ENCODE results near the gene CRYBB3.
"Not testable (repeated sequence)": the region's sequence is repeated elsewhere in the genome, so short reads cannot be mapped to it uniquely, and the experiment has no call there.

Gene CRYBB3

GRCh38 chr22:25219948-25220442 is 20.3 kb downstream of the CRYBB3 start:
- Histone ChIP-seq H3K36me3 (no peaks in the 10 kb centered on the region), H3K27ac (no peak overlapping the region), H3K4me3 (ENCODE audit: low read depth in 1 of 2, low read length in 1 of 2) (no peak overlapping the region), H3K9me3 (no peaks in the 10 kb centered on the region), H3K27me3 (peaks cover 25% of the 10 kb centered on the region), H3K4me1 (ENCODE audit: control insufficient read depth in 1 of 2, insufficient read depth in 1 of 2, low read depth in 1 of 2, low read length in 1 of 2) (no peaks in the 10 kb centered on the region)
- TF ChIP-seq, protein P1, sequence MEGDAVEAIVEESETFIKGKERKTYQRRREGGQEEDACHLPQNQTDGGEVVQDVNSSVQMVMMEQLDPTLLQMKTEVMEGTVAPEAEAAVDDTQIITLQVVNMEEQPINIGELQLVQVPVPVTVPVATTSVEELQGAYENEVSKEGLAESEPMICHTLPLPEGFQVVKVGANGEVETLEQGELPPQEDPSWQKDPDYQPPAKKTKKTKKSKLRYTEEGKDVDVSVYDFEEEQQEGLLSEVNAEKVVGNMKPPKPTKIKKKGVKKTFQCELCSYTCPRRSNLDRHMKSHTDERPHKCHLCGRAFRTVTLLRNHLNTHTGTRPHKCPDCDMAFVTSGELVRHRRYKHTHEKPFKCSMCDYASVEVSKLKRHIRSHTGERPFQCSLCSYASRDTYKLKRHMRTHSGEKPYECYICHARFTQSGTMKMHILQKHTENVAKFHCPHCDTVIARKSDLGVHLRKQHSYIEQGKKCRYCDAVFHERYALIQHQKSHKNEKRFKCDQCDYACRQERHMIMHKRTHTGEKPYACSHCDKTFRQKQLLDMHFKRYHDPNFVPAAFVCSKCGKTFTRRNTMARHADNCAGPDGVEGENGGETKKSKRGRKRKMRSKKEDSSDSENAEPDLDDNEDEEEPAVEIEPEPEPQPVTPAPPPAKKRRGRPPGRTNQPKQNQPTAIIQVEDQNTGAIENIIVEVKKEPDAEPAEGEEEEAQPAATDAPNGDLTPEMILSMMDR (IDR thresholded peaks at IDR 0.05) = no peak

DNA sequence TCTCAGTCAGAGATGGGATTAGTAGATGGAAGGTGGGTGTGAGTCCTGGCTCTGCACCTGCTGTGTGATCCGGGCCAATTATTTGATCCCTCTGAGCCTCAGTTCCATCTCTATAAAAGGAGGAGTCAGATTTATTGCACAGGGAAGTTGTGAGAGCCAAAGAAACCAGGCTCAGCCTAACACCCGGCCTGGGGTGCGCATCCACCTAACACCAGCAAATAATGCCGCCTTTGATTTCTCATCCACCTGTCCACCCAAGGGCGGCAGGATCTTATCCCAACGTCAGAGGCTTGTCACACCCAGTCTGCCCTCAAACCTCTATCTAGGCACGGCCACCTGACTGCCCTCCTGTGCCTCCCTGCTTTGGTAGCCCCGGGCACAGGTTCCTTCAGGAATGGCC is 22.1 kb downstream of the CRYBB3 start:
- H3K27me3 ChIP-seq = peaks cover 25% of the 10 kb centered on the region
- no peak overlapping the region for H3K27ac ChIP-seq
- H3K36me3 ChIP-seq = no peaks in the 10 kb centered on the region
- TF ChIP-seq, protein P1 (IDR thresholded peaks at IDR 0.05) = no peak
- H3K9me3 ChIP-seq = no peaks in the 10 kb centered on the region
- no peaks in the 10 kb centered on the region for H3K4me1 ChIP-seq (ENCODE audit: control insufficient read depth in 1 of 2, insufficient read depth in 1 of 2, low read depth in 1 of 2, low read length in 1 of 2)
- no peak overlapping the region for H3K4me3 ChIP-seq (ENCODE audit: low read depth in 1 of 2, low read length in 1 of 2)

- Histone ChIP-seq H3K4me1 (ENCODE audit: control insufficient read depth in 1 of 2, insufficient read depth in 1 of 2, low read depth in 1 of 2, low read length in 1 of 2) (no peaks in the 10 kb centered on the region), H3K4me3 (ENCODE audit: low read depth in 1 of 2, low read length in 1 of 2) (no peak overlapping the region), H3K27me3 (peaks cover 25% of the 10 kb centered on the region), H3K9me3 (no peaks in the 10 kb centered on the region), H3K36me3 (no peaks in the 10 kb centered on the region), H3K27ac (no peak overlapping the region)
- TF ChIP-seq, protein P1 (IDR thresholded peaks at IDR 0.05) = no peak
Measured at GRCh38 chr22:25223269-25223850, 23.7 kb downstream of the CRYBB3 start.

DNA sequence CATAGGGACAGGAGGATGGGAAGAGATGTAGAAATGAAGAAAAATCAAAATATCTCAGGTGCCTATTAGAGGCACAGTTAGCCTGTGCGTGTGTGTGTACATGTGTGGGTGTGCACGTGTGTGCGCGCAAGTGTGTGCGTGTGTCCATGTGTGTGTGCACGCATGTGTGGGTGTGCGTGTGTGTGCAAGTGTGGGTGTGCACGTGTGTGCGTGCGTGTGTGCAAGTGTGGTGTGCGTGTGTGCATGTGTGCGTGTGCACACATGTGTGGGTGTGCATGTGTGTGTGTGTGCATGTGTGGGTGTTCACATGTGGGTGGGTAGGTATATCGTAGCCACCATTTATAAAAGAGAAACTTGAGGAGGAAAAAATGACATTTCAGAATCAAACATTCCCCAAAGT is 29.2 kb downstream of the CRYBB3 start:
- Histone ChIP-seq H3K27me3 (peaks cover 3% of the 10 kb centered on the region), H3K9me3 (no peaks in the 10 kb centered on the region), H3K4me3 (ENCODE audit: low read depth in 1 of 2, low read length in 1 of 2) (no peak overlapping the region), H3K27ac (no peak overlapping the region), H3K36me3 (no peaks in the 10 kb centered on the region), H3K4me1 (ENCODE audit: control insufficient read depth in 1 of 2, insufficient read depth in 1 of 2, low read depth in 1 of 2, low read length in 1 of 2) (no peaks in the 10 kb centered on the region)
- TF ChIP-seq, protein P1 (IDR thresholded peaks at IDR 0.05) = no peak

GRCh38 chr22:25230760-25231159 is 31.1 kb downstream of the CRYBB3 start:
- H3K36me3 ChIP-seq; H3K4me1 ChIP-seq (ENCODE audit: control insufficient read depth in 1 of 2, insufficient read depth in 1 of 2, low read depth in 1 of 2, low read length in 1 of 2); H3K9me3 ChIP-seq; H3K27ac ChIP-seq; H3K4me3 ChIP-seq (ENCODE audit: low read depth in 1 of 2, low read length in 1 of 2): not testable (repeated sequence)
- H3K27me3 ChIP-seq = peaks cover 20% of the 10 kb centered on the region

GRCh38 chr22:25232301-25232700 is 32.6 kb downstream of the CRYBB3 start:
- H3K4me3 ChIP-seq (ENCODE audit: low read depth in 1 of 2, low read length in 1 of 2) = no peak overlapping the region
- H3K9me3 ChIP-seq = no peaks in the 10 kb centered on the region
- no peak overlapping the region for H3K27ac ChIP-seq
- TF ChIP-seq, protein P1 (IDR thresholded peaks at IDR 0.05) = no peak
- H3K4me1 ChIP-seq (ENCODE audit: control insufficient read depth in 1 of 2, insufficient read depth in 1 of 2, low read depth in 1 of 2, low read length in 1 of 2) = no peaks in the 10 kb centered on the region
- H3K36me3 ChIP-seq = no peaks in the 10 kb centered on the region
- H3K27me3 ChIP-seq = peaks cover 34% of the 10 kb centered on the region

DNA sequence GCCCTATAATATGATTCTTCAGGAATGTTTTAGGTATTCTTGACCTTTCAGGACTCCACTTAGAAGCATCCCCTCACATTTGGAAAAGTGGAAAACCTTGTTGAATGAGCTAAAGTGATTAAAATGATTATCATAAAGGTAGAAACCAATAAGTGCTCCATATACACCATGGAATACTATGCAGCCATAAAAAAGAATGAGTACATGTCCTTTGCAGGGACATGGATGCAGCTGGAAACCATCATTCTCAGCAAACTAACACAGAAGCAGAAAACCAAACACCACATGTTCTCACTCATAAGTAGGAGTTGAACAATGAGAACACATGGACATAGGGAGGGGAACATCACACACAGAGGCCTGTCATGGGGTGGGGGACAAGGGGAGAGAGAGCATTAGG is 34.0 kb downstream of the CRYBB3 start:
- not testable (repeated sequence) for H3K36me3 ChIP-seq; H3K4me3 ChIP-seq (ENCODE audit: low read depth in 1 of 2, low read length in 1 of 2); H3K27ac ChIP-seq; H3K9me3 ChIP-seq; H3K4me1 ChIP-seq (ENCODE audit: control insufficient read depth in 1 of 2, insufficient read depth in 1 of 2, low read depth in 1 of 2, low read length in 1 of 2)
- H3K27me3 ChIP-seq = peaks cover 38% of the 10 kb centered on the region

Measured in neutrophil (primary cell).